Stomach (tissue), 4 donors: ENCODE measurements around the gene ANGPTL7.

Experiments
- EP300 ChIP-seq: sonication (generic); formaldehyde crosslinking; IDR thresholded peaks from one replicate; pipeline ENCODE4 v1.6.1; 2017; ENCODE audit warnings: antibody characterized with exemption
- POLR2A ChIP-seq, 4 donors: fragments of 450-650 bp; IDR thresholded peaks; one replicate each; pipeline ENCODE4 v1.6.1; 2016; ENCODE audit warnings: antibody characterized with exemption in 4 of 4, control low read depth in 2 of 4, mild to moderate bottlenecking in 1 of 4, moderate library complexity in 1 of 4
- POLR2AphosphoS5 ChIP-seq, 3 donors: sonication (generic); formaldehyde crosslinking; IDR thresholded peaks; one replicate each; pipeline ENCODE4 v1.6.1; 2016; ENCODE audit warnings: antibody characterized with exemption in 3 of 3
- TF ChIP-seq, protein P1 (sequence below), 7 experiments: fragments of 450-650 bp in 4 of 7; fragments of 200-600 bp in 3 of 7; sonication (generic) in 3 of 7; IDR thresholded peaks; one replicate each; pipeline ENCODE4 v1.5.1; 2016 to 2019; ENCODE audit warnings: antibody characterized with exemption in 7 of 7, control low read depth in 2 of 7, mild to moderate bottlenecking in 1 of 7

DNA sequence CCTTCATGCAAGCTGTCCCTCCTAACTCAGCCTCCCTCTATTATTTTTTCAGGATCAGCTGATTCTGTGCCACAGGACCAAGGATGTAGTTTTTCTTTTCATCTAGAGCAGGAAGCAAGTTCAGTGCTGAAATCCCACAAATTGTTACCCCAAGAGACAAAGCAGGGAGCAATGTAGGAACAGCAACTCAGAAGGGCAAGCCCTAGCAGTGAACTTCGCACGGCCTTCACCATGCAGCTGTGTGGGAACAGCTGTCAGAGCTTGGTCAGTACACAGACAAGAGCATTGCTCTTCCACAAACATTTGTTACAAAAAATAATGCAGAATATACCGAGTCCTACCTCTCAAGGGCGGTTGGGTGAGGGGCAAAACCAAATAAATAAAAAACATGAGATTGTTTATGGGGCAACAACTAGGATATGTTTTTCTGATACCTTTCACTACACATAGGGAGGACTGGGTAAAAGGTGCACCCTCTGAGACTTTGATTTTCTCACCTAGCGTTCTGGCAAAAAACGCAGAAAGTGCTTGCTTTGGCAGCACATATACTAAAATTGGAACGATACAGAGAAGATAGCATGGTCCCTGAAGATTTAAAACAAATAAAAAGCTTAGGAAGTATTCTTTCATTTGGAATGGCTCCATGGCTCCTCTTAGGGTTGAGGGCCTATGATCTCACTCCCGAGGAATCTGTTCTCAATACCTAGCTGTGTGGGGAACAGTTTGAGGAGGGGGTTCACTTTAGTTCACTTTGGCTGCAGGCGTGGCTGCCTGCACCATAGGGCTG, 37.1 kb upstream of the ANGPTL7 start:
- TF ChIP-seq EP300 = no peak
- TF ChIP-seq, protein P1, sequence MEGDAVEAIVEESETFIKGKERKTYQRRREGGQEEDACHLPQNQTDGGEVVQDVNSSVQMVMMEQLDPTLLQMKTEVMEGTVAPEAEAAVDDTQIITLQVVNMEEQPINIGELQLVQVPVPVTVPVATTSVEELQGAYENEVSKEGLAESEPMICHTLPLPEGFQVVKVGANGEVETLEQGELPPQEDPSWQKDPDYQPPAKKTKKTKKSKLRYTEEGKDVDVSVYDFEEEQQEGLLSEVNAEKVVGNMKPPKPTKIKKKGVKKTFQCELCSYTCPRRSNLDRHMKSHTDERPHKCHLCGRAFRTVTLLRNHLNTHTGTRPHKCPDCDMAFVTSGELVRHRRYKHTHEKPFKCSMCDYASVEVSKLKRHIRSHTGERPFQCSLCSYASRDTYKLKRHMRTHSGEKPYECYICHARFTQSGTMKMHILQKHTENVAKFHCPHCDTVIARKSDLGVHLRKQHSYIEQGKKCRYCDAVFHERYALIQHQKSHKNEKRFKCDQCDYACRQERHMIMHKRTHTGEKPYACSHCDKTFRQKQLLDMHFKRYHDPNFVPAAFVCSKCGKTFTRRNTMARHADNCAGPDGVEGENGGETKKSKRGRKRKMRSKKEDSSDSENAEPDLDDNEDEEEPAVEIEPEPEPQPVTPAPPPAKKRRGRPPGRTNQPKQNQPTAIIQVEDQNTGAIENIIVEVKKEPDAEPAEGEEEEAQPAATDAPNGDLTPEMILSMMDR (IDR thresholded peaks at IDR 0.05) = no peak
- TF ChIP-seq POLR2AphosphoS5 (IDR thresholded peaks at IDR 0.05) = no peak
- no peak for TF ChIP-seq POLR2A (IDR thresholded peaks at IDR 0.05)
